Measurements from ENCODE around the gene SLC23A3.

SLC23A3 gene, protein sequence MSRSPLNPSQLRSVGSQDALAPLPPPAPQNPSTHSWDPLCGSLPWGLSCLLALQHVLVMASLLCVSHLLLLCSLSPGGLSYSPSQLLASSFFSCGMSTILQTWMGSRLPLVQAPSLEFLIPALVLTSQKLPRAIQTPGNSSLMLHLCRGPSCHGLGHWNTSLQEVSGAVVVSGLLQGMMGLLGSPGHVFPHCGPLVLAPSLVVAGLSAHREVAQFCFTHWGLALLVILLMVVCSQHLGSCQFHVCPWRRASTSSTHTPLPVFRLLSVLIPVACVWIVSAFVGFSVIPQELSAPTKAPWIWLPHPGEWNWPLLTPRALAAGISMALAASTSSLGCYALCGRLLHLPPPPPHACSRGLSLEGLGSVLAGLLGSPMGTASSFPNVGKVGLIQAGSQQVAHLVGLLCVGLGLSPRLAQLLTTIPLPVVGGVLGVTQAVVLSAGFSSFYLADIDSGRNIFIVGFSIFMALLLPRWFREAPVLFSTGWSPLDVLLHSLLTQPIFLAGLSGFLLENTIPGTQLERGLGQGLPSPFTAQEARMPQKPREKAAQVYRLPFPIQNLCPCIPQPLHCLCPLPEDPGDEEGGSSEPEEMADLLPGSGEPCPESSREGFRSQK

DNA sequence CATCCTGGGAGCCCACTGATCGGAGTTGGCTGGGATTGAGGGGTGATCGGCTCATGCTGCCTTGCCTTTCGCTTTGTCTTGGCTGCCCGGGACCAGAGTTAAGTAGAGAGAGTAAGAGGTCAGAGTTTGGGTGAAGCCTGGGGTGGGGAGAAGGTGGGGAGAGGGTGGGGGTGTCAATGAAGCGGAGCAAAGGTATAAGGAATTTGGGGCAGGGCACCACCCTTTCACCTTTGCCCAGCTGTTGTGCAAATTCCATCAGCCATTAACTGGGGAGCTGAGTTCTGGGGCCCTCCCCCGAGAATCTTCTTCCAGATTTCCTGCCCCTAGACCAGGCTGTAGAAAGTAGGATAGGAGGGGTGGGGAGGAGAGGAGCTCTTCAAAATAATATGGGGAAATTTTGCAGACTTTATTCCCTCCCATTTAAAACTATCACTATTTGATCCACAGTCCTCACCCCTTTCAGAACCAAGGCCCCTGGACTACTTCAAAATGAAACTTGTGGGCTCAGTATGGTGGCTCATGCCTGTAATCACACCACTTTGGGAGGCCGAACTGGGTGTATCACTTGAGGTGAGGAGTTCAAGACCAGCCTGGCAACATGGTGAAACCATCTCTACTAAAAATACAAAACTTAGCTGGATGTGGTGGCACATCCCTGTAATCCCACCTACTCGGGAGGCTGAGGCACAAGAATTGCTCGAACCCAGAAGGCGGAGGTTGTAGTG is at the start of gene SLC23A3:
TSS of gene SLC23A3 (minus strand) at position 100 of the 725 bp plus-strand sequence. CDS start at position 55, 45 bp downstream.
- DNase-seq (ENCODE audit: low spot score): no peak

DNA sequence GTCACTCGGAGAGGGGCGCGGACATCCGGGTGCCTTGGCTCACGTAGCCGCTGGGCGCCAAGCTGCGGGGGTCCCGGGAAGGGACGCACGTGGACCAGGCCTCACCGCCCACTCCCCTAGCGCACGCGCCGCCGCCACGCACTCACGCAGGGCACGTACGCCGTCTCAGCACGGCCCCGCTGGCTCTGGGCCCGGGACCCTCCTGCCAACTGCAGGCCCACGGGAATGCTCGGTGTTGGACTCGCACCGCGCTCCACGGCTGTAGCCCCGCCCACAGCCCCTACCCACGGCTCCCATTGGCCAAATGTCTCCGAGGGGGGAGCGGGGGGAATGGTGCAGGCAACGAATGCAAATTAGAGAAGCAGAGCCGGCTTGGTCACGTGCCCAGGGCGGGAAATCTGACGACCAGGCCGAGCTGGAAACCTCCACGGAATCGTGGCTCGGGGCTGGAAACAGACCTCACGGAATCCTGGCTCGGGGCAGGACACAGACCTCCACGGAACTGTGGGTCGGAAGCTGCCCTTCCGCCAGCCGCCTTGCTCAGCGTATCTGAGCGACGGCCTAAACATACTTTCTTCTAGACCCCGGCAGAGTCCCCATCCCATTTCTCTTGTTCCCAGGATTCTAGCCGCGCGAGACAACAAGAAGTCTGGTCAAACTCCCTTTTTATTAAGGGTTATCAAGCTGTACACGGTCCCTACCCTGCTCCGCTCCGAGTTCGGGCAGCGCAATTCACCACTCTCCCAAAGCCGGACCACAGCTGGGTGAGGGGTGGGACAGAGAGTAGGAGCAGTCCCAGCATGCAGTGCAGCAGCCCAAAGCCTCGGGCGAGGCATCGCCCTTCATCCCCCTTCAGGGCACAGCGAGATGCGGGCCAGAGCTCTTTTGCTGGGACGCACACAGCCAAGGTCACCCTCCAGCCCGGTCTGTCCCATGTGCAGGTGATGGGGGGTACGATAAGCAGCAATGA is 49.2 kb upstream of the SLC23A3 start, which contains the start of gene ABCB6:
TSS of gene ABCB6 (minus strand) at position 227 of the 970 bp plus-strand sequence. CDS start 285 bp downstream, outside the sequence.
- peak; percentile 97 for DNase-seq (ENCODE audit: low spot score)

DNA sequence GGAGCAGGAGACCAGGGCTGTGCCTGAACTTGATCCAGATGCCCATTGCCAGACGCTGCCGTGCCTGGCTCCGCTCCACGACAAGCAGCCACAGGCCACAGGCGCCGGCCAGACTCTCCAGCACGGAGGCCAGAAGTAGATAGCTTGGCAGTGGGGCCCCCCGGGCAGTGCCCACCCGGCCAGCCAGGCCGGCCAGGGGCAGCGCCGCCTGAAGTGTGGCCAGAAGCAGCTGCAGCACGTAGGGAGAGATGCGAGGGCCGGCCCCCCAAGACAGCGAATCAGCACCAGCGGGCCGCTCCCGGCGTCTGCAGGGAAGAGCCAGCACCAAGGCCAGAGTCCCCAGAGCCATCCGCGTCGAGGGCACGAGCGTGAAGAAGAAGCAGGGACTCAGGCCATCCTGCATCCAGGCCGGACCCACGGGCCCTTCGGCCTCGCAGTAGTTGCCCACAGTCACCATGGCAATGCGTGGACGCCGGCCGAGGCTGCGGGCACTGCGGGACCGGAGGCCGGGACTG is 48.4 kb upstream of the SLC23A3 start:
- DNase-seq (ENCODE audit: low spot score): peak; percentile 82

DNA sequence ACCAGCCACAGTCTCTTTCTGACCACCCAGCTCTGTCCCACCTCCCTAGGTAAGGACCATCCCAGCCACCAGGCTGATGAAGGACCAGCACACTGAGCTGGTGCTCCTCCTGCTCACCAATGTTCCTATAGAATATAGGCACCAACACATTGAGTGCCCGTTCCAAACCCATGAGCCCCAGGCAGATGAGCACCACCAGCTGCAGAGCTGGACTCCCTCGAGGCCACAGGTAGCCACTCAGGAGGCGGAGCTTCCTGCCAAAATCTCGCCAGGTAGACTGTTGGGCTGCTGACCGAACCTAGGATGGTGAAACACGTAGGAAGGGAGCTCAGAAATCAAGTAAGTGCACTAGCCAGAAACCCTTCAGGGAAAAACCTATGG is 46.7 kb upstream of the SLC23A3 start:
- DNase-seq (ENCODE audit: low spot score): no peak

DNA sequence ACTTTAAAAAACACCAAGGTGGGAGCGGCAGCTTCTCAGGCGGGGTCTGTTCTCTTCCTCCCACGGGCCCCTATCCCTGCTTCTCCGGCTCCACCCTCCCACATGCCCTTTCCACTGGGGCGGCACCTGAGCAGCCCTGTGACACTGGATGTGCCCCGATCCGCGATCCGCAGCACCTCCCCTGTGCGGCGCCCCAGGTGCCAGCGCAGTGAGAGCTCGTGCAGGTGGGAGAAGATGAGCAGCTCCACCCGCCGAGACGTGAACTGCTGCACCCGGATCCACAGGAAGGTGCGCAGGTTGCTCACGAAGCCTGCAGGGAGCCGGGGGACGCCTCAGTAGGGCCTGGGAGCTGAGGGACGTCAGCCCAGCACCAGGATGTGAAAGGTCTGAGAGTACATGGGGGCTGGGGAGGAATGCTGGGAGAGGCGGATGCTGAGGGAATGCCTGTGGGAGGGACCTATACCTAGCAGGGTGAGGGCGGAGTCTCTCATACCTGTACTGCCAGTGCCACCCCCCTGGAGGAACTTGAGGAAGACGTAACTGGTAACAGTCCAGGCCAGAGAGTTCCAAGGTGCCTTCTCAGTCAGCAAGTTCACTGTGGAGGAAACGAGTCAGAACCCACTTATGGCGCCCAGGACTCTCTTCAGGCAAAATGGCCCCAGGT is 46.2 kb upstream of the SLC23A3 start:
- no peak for DNase-seq (ENCODE audit: low spot score)

DNA sequence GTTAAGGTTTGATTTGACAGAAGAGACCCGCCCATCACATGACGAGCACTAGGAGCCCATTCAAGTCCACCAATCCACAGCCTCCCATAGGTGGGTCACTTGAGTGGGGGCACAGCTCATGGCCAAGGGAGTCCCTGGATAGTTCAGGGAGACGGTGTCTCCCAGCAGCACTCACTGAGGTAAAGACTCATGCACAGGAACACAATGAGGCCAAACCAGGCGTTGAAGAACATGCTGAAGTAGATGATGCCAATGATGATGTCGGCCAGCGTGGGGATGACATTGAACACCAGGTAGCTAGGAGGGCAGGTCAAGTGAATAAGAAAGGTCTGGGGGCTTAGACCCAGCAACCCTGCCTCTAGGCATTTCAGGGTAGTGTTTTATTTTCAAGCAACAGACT is 45.0 kb upstream of the SLC23A3 start:
- DNase-seq (ENCODE audit: low spot score): no peak

DNA sequence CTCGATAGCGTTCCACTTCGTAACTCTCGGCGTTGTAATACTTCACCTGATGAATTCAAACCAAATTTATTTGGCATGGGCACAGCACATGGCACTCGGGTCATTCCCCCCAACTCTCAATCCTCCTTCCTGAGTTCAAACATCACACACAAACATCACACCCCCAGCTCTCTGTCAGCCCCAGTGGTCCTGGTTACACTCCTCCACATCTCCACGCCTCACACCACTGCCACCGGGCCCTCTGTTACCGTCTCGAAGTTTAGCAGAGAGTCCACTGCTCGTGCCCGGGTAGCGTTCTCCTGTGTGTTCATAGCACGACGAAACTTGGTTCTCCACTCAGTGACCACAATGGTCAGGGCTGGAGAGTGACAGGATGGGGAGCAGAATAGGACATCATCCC is 44.3 kb upstream of the SLC23A3 start:
- DNase-seq (ENCODE audit: low spot score): no peak

DNA sequence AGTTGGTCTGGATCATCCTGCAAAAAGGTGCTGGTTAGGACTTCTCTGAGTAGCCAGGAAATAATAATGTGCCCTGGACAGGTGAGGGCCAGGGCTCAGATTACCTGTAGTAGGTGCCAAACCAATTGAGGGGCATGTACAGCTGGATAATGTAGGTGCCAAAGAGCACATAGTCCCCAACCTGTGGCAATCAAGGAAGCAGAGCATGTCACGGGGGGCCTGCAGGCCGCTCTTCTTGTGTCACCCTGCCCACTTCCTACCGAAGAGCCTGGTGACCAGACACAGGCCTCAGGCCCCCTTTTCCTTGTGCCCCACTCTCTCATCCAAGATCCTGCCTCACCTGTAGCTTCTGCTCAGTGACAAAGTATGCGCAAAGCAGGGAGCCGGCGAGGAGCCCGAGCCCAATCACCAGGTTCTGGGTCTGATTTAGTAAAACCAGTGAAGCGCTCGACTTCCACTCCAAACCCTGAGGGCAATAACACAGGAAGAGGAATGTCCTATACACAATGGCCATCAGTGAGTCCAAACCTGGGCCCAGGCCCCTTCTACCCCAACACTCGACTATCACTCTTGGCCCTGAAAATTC is 43.8 kb upstream of the SLC23A3 start:
- DNase-seq (ENCODE audit: low spot score): no peak

DNA sequence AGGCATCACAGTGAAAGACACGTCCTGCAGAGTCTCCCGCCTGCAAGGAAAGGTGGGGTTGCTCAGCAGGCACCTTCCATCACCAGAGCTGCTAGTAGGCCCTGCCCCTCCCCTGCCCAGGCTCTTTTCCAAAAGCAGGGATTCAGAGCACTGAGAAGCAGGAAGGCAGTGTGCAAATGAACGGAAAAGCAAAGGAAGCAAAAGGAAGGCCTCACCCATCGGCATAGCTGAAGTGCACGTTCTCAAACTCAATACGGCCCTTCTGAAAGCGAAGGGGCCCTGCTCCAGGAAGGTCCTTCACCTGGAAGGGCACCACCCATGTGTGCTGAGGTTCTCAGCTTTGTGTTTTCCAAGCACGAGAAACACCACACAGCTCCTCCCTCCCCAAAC is 43.2 kb upstream of the SLC23A3 start:
- DNase-seq (ENCODE audit: low spot score): no peak

DNA sequence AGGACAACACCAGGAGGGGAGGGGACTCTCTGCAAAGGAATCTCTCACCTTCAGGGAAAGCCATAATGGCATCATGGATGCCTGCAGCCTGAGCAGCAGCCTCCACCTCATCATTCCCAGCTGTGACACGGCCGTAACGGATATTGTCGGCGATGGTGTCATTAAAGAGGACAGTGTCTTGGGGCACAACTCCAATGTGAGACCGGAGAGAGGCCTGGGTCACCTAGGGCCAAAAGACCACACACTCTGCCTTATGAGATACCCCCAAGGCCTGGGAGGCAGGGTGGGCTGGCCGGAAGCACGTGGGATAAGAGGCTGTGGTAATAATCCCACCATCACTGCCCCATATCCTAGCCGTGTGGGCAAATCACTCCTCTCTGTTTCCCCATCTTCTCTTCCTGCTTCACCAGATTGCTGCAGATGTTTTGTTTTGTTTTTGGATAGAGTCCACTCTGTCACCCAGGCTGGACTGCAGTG is 41.1 kb upstream of the SLC23A3 start:
- no peak for DNase-seq (ENCODE audit: low spot score)

DNA sequence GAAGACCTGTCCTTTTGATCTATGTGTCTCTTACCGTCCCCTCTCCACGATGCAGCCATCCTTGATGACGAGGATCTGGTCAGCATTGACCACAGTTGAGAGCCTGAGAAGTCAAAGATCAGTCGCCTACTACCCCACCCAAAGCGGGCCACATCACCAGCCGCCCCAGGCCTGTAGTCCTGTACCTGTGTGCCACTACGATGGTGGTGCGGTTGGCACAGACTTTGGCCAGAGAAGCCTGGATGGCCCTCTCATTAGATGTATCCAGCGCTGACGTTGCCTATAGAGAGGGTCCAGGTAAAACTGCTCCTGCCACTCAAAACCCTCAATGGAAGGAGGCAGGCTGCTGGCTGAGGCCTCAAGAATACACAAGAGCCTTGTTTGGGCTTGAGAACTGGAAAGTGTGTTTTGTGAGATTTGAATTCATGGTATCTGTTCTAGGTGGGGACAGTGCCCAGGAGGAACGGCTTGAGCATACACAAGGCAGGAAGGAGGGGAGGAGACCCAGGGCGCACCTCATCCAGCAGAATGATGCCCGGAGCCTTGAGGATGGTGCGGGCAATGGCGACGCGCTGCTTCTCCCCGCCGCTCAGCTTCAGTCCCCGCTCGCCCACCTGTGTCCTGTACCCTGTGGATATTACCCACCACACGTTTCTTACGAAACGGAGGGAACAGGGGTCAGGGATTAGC is 40.5 kb upstream of the SLC23A3 start:
- no peak for DNase-seq (ENCODE audit: low spot score)

DNA sequence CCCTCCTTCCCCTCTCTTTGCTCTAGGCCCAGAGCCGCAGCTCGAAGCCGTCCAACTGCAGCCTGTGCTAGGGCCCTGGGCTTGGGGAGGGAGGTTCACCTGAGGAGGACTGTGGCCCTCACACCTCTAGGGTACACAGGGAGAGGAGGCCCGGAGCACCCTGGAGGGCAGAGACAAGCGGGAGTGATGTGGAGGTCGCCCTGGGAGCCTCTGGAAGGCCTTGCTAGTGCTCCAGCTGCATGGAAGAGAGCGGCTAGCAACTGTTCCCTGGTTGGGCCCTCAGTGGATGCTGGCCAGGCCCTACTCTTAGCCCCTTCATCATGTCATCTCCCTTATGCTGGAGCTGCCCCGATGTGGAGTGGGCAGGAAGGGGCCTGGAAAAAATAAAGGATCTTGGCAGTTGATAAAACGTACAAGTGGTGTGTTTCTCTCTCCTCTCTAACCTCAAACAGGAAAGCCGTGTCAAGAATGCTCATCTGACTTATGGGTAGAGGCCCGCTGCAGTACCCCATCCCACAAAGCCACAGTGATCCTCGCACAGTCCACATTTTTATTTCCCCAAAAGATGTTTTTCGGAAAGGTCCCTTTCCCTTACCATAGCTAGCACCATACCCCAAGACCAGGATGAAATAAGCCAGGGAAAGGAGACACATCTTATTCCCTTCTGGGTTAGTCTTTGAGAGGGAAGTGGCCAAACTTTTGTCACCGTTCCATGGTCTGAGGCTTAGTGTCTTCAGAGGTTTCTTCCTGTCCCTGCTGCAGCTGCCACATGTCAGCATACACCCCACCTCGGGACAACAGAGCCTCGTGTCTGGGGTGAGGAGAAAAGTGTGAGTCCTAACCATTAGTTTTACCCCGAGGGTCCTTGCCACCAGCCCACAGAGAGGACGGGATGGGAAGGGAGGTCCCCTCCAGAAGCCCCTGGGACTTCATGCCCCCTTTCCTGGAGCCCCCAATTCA is 39.7 kb upstream of the SLC23A3 start:
- DNase-seq (ENCODE audit: low spot score): no peak

DNA sequence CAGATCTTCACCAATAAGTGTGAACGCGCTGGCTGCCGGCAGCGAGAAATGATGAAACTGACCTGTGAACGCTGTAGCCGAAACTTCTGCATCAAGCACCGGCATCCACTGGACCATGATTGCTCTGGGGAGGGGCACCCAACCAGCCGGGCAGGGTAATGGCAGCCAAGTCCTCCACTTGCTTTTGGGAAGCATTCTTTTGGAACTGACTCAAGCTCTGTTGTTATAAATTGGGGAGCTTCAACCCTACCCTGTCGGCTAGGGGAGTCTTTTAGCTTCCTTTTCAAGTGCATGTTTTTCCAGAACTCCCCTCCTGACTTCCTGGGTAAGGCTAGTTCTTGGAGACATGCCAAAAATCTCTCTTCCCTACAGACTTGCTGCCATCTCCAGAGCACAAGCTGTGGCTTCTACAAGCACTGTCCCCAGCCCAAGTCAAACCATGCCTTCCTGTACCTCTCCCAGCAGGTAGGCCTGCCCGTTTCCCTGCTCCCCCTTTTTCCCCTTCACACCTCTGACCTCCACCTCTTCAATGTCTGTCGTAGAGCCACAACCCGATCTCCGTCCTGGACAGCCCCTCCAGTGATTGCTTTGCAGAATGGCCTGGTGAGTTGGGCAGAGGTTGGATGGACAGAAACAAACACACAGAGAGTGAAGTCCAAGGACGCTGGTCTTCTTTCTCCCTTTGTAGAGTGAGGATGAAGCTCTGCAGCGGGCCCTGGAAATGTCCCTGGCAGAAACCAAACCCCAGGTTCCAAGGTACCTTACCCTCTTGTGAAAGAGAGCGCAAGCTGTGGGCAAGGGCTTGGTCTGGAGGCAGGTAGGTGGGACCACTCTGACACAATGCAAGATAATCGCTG is 38.3 kb upstream of the SLC23A3 start:
- DNase-seq (ENCODE audit: low spot score): peak; percentile 83

DNA sequence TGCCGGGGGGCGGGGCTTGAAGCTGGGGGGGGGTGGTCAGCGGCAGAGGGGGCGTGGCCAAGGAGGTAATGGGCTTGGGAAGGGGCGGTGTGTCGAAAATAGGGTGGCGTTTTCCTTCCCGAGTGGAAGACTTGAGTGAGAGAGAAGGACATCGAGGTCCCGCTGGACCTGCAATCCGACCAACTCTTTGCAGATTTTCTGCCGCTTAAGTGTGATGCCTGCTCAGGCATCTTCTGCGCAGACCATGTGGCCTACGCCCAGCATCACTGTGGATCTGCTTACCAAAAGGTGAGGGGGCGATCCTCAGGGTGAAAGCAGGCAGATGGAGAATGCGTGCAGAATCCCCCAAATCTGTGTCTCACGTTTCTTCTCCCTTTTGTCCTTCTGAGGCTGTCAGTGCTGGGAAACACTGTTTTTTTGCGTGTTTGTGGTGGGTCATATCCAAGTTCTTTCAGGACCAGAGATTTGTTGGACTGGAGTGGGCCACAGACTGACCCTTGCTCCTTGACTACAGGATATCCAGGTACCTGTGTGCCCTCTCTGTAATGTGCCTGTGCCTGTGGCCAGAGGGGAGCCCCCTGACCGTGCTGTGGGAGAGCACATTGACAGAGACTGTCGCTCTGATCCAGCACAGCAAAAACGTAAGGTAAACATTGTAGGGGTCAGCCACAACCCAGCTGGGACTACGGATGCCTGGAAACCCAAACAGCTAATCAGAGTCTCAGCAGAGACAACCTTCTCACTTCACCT is 37.5 kb upstream of the SLC23A3 start:
- DNase-seq (ENCODE audit: low spot score): peak; percentile 31

DNA sequence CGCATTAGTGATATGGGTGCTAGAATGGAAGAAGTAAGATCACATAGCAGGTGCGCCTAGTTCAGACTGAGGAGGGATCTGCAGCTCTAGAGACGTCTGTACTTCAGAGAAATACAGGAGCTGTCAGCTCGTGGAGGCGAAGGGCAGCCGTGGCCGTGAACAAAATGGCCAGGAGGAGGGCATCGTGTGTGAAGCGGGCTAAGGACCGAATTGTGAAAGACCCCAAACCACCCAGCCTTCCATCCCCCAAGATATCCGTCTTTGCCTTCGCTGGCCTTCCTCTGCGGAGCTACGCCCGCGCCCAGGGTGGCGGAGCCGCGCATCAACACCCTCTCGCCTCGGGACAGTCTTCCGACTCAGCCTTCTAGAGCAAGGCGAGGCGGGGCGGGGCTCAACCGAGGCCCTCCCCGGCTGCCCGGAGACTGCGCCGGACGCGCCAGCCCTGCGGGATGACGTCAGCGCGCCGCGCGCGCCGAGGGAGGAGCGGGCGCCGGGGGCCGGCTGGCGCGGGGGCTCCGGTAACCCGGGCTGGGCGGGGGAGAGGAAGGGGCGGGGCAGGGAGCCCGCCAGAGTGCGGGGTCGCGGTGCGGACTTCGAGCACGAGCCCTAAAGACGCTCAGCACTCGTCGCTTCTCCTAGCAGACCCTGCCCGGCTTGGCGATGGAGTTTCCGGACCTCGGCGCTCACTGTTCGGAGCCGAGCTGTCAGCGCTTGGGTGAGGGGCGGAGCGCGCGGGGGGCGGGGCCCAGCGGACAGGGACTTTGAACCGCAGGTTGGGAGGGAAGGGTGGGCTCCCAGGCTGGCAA is 36.7 kb upstream of the SLC23A3 start, which contains the start of gene ZFAND2B:
TSS of gene ZFAND2B (plus strand) at position 455 of the 806 bp plus-strand sequence. CDS start at position 661, 206 bp downstream.
- DNase-seq (ENCODE audit: low spot score): peak; percentile 98

DNA sequence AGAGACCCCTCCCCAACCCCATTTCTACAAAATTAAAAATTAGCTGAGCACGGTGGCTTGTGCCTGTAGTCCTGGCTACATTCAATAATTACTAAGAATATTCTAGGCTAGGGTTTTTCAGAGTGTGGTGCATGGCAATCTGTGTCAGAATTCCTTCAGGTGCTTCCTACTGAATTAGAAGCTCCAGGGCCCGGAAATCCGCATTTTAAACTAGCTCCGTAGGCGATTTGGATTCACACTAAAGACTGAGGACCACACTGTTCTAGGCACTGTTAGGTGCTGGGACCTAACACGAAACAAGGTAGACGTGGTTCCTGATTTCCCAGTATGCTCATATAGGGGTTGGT is 36.1 kb upstream of the SLC23A3 start:
- DNase-seq (ENCODE audit: low spot score): no peak

Measured in hepatic stellate cell (primary cell).